22Rv1 (cell line): ENCODE results near the gene NR1H3.
"Not testable (repeated sequence)": the region's sequence is repeated elsewhere in the genome, so short reads cannot be mapped to it uniquely, and the experiment has no call there.

Experiments
- CTCF ChIP-seq: fragments of 450-650 bp; IDR thresholded peaks from 2 replicates; pipeline ENCODE4 v1.5.1; 2017; ENCODE audit warnings: mild to moderate bottlenecking
- ZFX ChIP-seq: fragments of 450-650 bp; IDR thresholded peaks from 2 replicates; pipeline ENCODE4 v1.6.1; 2017; ENCODE audit warnings: antibody characterized with exemption, borderline replicate concordance

- not testable (repeated sequence) for TF ChIP-seq CTCF, ZFX
Measured at GRCh38 chr11:47316501-47316900, 58.7 kb downstream of the NR1H3 start.
